ENCODE results near the gene TBC1D22A.

The TBC1D22A gene, protein sequence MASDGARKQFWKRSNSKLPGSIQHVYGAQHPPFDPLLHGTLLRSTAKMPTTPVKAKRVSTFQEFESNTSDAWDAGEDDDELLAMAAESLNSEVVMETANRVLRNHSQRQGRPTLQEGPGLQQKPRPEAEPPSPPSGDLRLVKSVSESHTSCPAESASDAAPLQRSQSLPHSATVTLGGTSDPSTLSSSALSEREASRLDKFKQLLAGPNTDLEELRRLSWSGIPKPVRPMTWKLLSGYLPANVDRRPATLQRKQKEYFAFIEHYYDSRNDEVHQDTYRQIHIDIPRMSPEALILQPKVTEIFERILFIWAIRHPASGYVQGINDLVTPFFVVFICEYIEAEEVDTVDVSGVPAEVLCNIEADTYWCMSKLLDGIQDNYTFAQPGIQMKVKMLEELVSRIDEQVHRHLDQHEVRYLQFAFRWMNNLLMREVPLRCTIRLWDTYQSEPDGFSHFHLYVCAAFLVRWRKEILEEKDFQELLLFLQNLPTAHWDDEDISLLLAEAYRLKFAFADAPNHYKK

DNA sequence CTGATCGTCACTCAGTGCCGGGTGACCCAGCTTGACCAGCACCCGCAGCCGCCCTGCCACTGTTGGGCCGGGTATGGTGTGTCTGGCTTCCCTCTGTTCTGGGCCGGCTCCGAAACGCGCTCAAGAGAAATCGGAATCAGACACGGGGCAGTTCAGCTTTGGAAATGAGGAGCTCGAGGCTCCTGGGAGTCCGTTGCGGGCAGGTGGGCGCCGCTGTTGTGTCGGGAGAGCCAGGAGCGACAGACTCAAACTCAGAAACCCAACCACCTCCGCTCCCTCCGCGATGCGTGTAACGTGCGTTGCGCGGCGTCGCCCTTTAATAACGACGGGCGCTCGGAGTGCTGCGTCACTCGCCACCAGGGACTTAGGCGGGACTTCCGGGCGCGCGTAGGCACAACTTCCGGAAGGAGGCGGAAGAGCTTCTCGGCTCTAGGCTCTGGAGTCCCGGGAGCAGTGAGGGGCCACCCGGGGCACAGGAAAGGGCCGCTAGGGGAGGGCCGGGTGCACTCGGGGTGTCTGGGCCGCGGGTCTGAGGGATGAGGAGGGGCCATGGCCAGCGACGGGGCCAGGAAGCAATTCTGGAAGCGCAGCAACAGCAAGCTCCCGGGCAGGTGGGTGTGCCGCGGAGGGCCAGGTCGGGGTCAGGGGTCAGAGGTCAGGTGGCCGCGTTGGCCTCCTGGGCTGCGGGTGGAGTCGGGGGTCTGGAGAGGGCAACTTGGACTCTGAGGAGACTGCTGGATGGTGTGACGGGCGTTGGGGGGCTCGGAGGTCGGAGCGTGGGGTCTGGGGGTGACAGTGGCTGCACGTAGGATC lies at the start of gene TBC1D22A:
TBC1D22A (plus strand) TSS at position 413 of the 813 bp plus-strand sequence; CDS start at position 550, 137 bp downstream.
- no peaks in the 10 kb centered on the region for H3K27me3 ChIP-seq
- peaks cover 15 to 47% (median 30%) of the 10 kb centered on the region in 11 experiments; a peak in 20 of 22 replicates for H4K20me1 ChIP-seq
- peaks cover 0 to 20% (median 5%) of the 10 kb centered on the region in 11 experiments; a peak in 10 of 22 replicates for H3K36me3 ChIP-seq
- H3K4me3 ChIP-seq = peak within 1 kb of the TSS; percentile 77 to 98 (median 85)
- peak within 1 kb of the TSS; percentile 80 to 97 (median 91) for H3K27ac ChIP-seq
- no peak for TF ChIP-seq Cebpa-rat (IDR thresholded peaks at IDR 0.05)
- peaks cover 62 to 76% (median 71%) of the 10 kb centered on the region in 10 experiments for H3K4me1 ChIP-seq
- peaks cover 0 to under 1% (median 0%) of the 10 kb centered on the region in 11 experiments; a peak in 3 of 22 replicates for H3K9me3 ChIP-seq (replicated peaks in 1 of 11)
- peak within 1 kb of the TSS; percentile 83 to 97 (median 92) for H3K4me2 ChIP-seq
- peak within 1 kb of the TSS; percentile 89 to 98 (median 93) for H3K9ac ChIP-seq

DNA sequence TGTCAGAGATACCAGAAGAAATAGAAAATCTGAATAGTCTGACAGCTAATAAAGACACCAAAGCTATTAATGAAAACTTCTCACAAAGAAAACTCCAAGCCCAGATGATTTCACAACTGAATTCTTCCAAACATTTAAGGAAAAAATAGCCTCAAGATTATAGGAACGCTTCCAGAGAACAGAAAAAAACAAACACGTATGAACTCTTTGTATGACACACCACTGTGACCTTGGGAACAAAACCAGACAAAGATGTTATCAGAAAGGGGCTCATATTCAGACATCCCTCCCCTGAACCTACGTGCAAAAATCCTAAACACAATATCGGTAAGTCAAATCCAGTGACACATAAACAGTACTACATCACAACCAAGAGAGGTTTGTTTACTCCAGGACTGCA lies 47.9 kb upstream of the TBC1D22A start:
- no peaks in the 10 kb centered on the region for H3K27me3 ChIP-seq
- peaks cover 7 to 93% (median 54%) of the 10 kb centered on the region in 11 experiments; a peak in 18 of 22 replicates for H4K20me1 ChIP-seq
- H3K9me3 ChIP-seq (replicated peaks in 1 of 11) = no peaks in the 10 kb centered on the region
- H3K4me3 ChIP-seq = no peak overlapping the region
- peaks cover 0 to 6% (median 0%) of the 10 kb centered on the region in 10 experiments; a peak in 7 of 20 replicates for H3K4me1 ChIP-seq
- H3K27ac ChIP-seq = no peak overlapping the region
- no peak overlapping the region for H3K4me2 ChIP-seq
- TF ChIP-seq Cebpa-rat (IDR thresholded peaks at IDR 0.05) = no peak
- H3K36me3 ChIP-seq = peaks cover 85 to 100% (median 98%) of the 10 kb centered on the region in 11 experiments
- H3K9ac ChIP-seq = no peak overlapping the region

DNA sequence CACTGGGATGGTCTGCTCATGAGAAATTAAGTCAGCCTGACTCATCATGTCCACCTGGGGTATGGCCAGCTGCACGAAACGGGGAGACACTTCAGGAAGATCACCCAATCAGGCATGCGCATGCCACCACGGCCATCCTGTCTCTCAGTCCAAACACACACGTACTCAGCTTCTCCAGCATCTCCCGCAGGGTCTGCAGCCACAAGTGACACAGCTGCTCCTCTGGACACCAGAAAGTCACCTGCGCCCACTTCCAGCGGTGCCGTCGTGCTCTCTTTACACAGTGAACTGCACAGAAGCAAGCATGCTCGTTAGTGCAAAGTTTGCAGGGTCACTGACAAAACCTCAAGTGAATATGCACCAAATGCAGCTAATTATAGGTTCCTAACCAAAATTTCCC lies 42.5 kb upstream of the TBC1D22A start:
- Histone ChIP-seq H3K36me3 (peaks cover 78 to 100% (median 93%) of the 10 kb centered on the region in 11 experiments), H3K9ac (no peak overlapping the region), H3K4me1 (peaks cover 0 to 35% (median 15%) of the 10 kb centered on the region in 10 experiments; a peak in 12 of 20 replicates), H3K9me3 (replicated peaks in 1 of 11) (no peaks in the 10 kb centered on the region), H3K27me3 (no peaks in the 10 kb centered on the region), H3K4me3 (no peak overlapping the region), H4K20me1 (peaks cover 42 to 97% (median 78%) of the 10 kb centered on the region in 11 experiments), H3K27ac (no peak overlapping the region), H3K4me2 (no peak overlapping the region)
- no peak for TF ChIP-seq Cebpa-rat (IDR thresholded peaks at IDR 0.05)

DNA sequence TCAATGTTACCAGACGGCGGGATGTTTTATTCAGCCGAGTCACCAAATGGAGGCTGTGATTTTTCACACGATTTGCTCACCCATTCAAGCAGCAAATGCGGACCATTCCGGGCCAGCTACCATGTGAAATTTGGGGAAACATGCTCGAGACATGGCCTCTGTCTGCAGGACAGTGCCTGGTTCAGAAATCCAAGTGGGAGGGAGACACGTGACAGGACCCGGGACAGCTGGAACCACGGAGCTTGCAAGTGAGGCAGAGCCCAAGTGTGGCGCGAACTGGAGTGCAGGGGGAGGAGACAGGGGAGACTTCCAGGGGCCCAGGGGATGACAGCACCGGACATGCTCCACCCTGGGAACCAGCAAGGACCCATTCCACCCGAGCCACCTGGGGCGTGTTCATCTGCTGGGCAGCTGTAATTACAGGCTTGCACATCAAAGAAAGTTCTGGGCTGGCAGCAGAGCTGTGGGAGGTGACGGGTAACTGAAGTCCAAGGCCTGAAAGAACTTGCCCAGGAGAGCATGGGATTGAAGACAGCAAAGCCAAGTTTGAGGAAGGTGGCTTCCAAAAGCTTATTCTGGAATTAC lies 40.9 kb upstream of the TBC1D22A start:
- 0 out of 22 replicates have a peak overlapping the region, but pooled peaks of 1 of the 11 experiments have one; percentile 28 for H3K27ac ChIP-seq
- H3K4me1 ChIP-seq = peaks cover 0 to 35% (median 17%) of the 10 kb centered on the region in 10 experiments; a peak in 12 of 20 replicates
- 0 out of 22 replicates have a peak overlapping the region, but pooled peaks of 1 of the 11 experiments have one; percentile 12 for H3K4me2 ChIP-seq
- H4K20me1 ChIP-seq = peaks cover 59 to 98% (median 89%) of the 10 kb centered on the region in 11 experiments
- no peaks in the 10 kb centered on the region for H3K9me3 ChIP-seq (replicated peaks in 1 of 11)
- no peak overlapping the region for H3K9ac ChIP-seq
- H3K27me3 ChIP-seq = no peaks in the 10 kb centered on the region
- H3K4me3 ChIP-seq = no peak overlapping the region
- H3K36me3 ChIP-seq = peaks cover 78 to 100% (median 96%) of the 10 kb centered on the region in 11 experiments
- no peak for TF ChIP-seq Cebpa-rat (IDR thresholded peaks at IDR 0.05)

DNA sequence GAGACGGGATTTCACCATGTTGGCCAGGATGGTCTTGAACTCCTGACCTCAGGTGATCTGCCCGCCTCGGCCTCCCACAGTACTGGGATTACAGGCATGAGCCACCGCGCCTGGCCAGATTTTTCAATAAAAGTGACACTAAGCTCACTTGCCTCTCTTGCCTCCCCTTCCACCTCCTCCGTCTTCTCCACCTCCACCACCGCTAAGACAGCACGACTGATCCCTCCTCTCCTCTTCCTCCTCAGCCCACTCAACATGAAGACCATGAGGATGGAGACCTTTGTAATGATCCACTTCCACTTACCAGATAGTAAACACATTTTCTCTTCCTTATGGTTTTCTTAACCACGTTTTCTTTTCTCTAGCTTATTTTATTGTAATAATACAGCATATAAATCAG lies 38.6 kb upstream of the TBC1D22A start:
- H3K36me3 ChIP-seq = peaks cover 65 to 98% (median 93%) of the 10 kb centered on the region in 11 experiments
- no peak overlapping the region for H3K4me3 ChIP-seq
- 0 out of 22 replicates have a peak overlapping the region, but pooled peaks of 1 of the 11 experiments have one; percentile 4 for H3K4me2 ChIP-seq
- no peaks in the 10 kb centered on the region for H3K9me3 ChIP-seq (replicated peaks in 1 of 11)
- H4K20me1 ChIP-seq = peaks cover 82 to 100% (median 95%) of the 10 kb centered on the region in 11 experiments
- H3K4me1 ChIP-seq = peaks cover 0 to 57% (median 38%) of the 10 kb centered on the region in 10 experiments; a peak in 16 of 20 replicates
- no peak overlapping the region for H3K27ac ChIP-seq
- H3K9ac ChIP-seq = no peak overlapping the region
- TF ChIP-seq Cebpa-rat (IDR thresholded peaks at IDR 0.05) = no peak
- H3K27me3 ChIP-seq = no peaks in the 10 kb centered on the region

DNA sequence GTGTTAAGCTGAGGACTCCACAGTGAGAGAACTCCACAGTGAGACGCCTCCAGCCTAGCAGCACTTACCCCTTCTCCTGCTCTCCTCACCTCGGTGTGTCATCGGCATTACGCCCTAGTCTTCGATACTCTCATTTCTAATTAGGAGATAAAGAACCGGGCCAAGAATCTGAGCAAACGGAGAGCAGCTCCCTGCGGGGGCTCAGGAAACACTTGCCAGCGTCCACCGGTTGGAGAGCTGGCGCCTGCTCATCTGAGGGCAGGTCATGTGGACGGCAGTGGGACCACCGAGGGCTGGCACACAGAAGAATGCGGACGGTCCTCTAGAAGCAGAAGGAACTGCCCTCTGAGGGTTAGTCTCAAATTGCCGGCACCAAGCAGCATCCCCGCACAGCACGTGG lies 37.4 kb upstream of the TBC1D22A start:
- H3K4me1 ChIP-seq = peaks cover under 1 to 69% (median 50%) of the 10 kb centered on the region in 10 experiments; a peak in 18 of 20 replicates
- H3K9ac ChIP-seq = no peak overlapping the region
- H3K4me2 ChIP-seq = no peak overlapping the region
- no peak overlapping the region for H3K27ac ChIP-seq
- no peak for TF ChIP-seq Cebpa-rat (IDR thresholded peaks at IDR 0.05)
- peaks cover 94 to 100% (median 100%) of the 10 kb centered on the region in 11 experiments for H4K20me1 ChIP-seq
- H3K36me3 ChIP-seq = peaks cover 55 to 94% (median 85%) of the 10 kb centered on the region in 11 experiments
- no peak overlapping the region for H3K4me3 ChIP-seq
- H3K9me3 ChIP-seq (replicated peaks in 1 of 11) = no peaks in the 10 kb centered on the region
- no peaks in the 10 kb centered on the region for H3K27me3 ChIP-seq

DNA sequence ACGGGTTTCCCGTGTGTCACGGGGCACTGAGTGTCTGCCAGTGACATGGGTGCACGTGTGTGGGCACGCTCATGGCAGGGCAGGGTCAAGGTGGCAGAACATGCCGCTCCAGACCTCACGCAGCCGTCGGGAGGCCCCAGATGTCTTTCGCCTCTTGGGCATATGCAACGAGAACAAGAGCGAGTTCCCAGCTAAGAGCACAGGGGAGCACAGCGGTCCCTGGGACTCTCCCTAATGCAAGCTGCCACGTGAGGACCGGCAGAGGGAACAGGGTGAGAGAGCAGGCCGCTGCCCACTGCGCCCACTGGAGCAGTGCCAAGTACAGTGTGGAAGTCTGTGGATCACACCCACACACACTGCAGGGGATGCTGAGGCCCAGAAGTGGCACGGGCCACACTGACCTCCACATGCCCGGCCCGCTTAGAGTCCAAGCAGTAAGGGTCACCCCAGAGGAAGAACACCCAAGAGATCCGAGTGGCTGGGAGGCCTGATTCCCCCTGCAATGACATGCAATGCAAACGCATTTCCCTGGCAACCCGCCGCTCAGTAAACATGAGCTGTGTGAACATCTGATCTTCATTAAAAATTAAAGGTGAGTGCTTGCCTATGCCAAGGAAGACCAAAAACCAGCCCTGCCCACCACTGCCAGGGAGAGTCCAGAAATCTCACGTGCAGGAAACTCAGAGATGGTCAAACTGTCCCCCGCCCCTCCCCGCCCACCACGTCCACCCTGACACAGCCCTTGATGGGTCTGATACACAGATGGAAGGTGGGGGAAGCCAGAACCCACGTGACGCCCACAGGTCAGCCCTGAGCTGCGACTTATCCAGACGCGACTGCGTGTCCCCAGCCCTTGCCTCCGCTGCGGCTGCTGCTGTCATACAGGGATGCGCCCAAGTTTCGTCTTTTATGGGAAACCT lies 36.1 kb upstream of the TBC1D22A start:
- H3K9me3 ChIP-seq (replicated peaks in 1 of 11) = no peaks in the 10 kb centered on the region
- no peaks in the 10 kb centered on the region for H3K27me3 ChIP-seq
- no peak overlapping the region; a peak in 1 of 22 replicates for H3K27ac ChIP-seq
- H3K4me1 ChIP-seq = peaks cover 13 to 82% (median 63%) of the 10 kb centered on the region in 10 experiments
- no peak overlapping the region for H3K4me3 ChIP-seq
- peaks cover 99 to 100% (median 100%) of the 10 kb centered on the region in 11 experiments for H4K20me1 ChIP-seq
- H3K36me3 ChIP-seq = peaks cover 45 to 86% (median 73%) of the 10 kb centered on the region in 11 experiments
- H3K4me2 ChIP-seq = peak overlapping the region in 3 of 11 experiments; percentile 26 to 98 (median 34); a peak in 4 of 22 replicates
- TF ChIP-seq Cebpa-rat (IDR thresholded peaks at IDR 0.05) = no peak
- H3K9ac ChIP-seq = no peak overlapping the region
